ENCODE results near the gene OXNAD1. TPM values are rescaled to one million over a fixed set of nuclear protein-coding genes. Genes with fewer than 3 reads are reported as not detected.
A peak's percentile ranks its signal among the peaks of the same experiment; 100 is the strongest.

OXNAD1 gene
- total RNA-seq, 1 donor from 2014 or later: 28.7 TPM

DNA sequence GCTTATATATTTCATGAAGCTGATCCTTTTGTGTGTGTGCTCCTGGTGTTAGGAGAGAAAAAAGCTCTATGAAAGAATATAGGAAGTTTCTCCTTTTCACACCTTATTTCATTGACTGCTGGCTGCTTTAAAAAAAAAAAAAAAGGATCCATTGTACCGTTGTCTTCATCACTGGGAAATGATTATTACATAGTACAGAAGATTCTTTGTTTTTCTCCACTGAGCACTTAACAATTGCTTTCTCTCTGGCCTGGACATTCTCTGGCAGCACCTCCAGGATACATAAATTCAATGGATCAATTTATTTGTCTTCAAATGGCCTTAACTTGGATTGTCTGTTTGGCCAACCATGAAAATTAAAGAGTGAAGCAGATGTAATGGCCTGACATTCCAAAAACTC is 37.4 kb upstream of the OXNAD1 start:
- Mint-ChIP-seq H3K27me3 (ENCODE audit: insufficient read depth, low read depth) (peaks cover 5% of the 10 kb centered on the region), H3K27ac (no peak overlapping the region), H3K9me3 (no peaks in the 10 kb centered on the region), H3K4me3 (no peak overlapping the region), H3K4me1 (peaks cover 18% of the 10 kb centered on the region), H3K36me3 (no peaks in the 10 kb centered on the region)
- TF ChIP-seq EZH2phosphoT487 (IDR thresholded peaks at IDR 0.05) (no peak), EZH2 (IDR thresholded peaks at IDR 0.05) (no peak)
- TF ChIP-seq, protein P1, sequence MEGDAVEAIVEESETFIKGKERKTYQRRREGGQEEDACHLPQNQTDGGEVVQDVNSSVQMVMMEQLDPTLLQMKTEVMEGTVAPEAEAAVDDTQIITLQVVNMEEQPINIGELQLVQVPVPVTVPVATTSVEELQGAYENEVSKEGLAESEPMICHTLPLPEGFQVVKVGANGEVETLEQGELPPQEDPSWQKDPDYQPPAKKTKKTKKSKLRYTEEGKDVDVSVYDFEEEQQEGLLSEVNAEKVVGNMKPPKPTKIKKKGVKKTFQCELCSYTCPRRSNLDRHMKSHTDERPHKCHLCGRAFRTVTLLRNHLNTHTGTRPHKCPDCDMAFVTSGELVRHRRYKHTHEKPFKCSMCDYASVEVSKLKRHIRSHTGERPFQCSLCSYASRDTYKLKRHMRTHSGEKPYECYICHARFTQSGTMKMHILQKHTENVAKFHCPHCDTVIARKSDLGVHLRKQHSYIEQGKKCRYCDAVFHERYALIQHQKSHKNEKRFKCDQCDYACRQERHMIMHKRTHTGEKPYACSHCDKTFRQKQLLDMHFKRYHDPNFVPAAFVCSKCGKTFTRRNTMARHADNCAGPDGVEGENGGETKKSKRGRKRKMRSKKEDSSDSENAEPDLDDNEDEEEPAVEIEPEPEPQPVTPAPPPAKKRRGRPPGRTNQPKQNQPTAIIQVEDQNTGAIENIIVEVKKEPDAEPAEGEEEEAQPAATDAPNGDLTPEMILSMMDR (IDR thresholded peaks at IDR 0.05): no peak
- no peak overlapping the region for H3K4me3 ChIP-seq
- no peaks in the 10 kb centered on the region for H3K79me2 ChIP-seq (ENCODE audit: low read depth)
- no peak overlapping the region for H3K27ac ChIP-seq
- H3K4me2 ChIP-seq: no peak overlapping the region
- H3K4me1 ChIP-seq: peaks cover 9% of the 10 kb centered on the region
- no peaks in the 10 kb centered on the region for H3K27me3 ChIP-seq
- no peaks in the 10 kb centered on the region for H4K20me1 ChIP-seq (ENCODE audit: low read depth)
- DNase-seq (ENCODE audit: low spot score): no peak
- no peaks in the 10 kb centered on the region for H3F3A ChIP-seq (ENCODE audit: low read depth)
- no peaks in the 10 kb centered on the region for H3K36me3 ChIP-seq
- no peaks in the 10 kb centered on the region for H3K9me3 ChIP-seq (ENCODE audit: low read depth)
- H3K9ac ChIP-seq: no peak overlapping the region
- H2AFZ ChIP-seq (replicated peaks): peak overlapping the region; percentile 17

DNA sequence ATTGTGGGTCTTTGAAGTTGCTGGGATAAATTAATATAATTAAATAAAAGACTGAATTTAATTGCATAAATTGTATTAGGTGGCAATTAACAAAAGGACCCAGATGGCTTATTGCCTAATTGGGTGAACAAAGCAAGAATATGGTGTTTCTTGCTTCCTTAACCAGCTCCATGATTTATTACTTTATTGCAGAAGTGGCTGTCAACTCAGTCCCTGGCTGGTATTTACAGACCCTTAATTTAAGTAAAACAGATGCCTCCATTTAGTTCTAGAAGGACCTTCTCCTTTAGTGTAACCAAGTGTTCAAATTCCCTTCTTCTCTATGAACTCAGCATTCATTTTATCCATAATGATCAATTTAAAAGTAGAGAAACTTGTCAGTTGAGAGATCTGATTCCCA is 35.3 kb upstream of the OXNAD1 start:
- TF ChIP-seq EZH2 (IDR thresholded peaks at IDR 0.05) (no peak), EZH2phosphoT487 (IDR thresholded peaks at IDR 0.05) (no peak)
- TF ChIP-seq, protein P1 (IDR thresholded peaks at IDR 0.05): no peak
- H3K27ac ChIP-seq: no peak overlapping the region
- no peaks in the 10 kb centered on the region for H3K79me2 ChIP-seq (ENCODE audit: low read depth)
- H3K4me1 Mint-ChIP-seq: peaks cover 20% of the 10 kb centered on the region
- H3K9me3 Mint-ChIP-seq: peaks cover 3% of the 10 kb centered on the region
- H2AFZ ChIP-seq (replicated peaks): no peak overlapping the region
- no peak overlapping the region for H3K27ac Mint-ChIP-seq
- no peak overlapping the region for H3K4me3 Mint-ChIP-seq
- no peaks in the 10 kb centered on the region for H3K36me3 Mint-ChIP-seq
- H3K4me2 ChIP-seq: no peak overlapping the region
- H3F3A ChIP-seq (ENCODE audit: low read depth): no peaks in the 10 kb centered on the region
- no peaks in the 10 kb centered on the region for H3K36me3 ChIP-seq
- no peaks in the 10 kb centered on the region for H4K20me1 ChIP-seq (ENCODE audit: low read depth)
- no peak overlapping the region for H3K4me3 ChIP-seq
- no peak for DNase-seq (ENCODE audit: low spot score)
- H3K4me1 ChIP-seq: peaks cover 9% of the 10 kb centered on the region
- no peaks in the 10 kb centered on the region for H3K27me3 ChIP-seq
- H3K27me3 Mint-ChIP-seq (ENCODE audit: insufficient read depth, low read depth): peaks cover 2% of the 10 kb centered on the region
- H3K9ac ChIP-seq: no peak overlapping the region
- no peaks in the 10 kb centered on the region for H3K9me3 ChIP-seq (ENCODE audit: low read depth)

GRCh38 chr3:16231983-16232382 is 33.0 kb upstream of the OXNAD1 start:
- no peak overlapping the region for H3K27ac Mint-ChIP-seq
- peaks cover 9% of the 10 kb centered on the region for H3K4me1 ChIP-seq
- H3F3A ChIP-seq (ENCODE audit: low read depth): no peaks in the 10 kb centered on the region
- H3K4me3 ChIP-seq: no peak overlapping the region
- no peaks in the 10 kb centered on the region for H3K79me2 ChIP-seq (ENCODE audit: low read depth)
- H3K27me3 ChIP-seq: no peaks in the 10 kb centered on the region
- H3K27ac ChIP-seq: no peak overlapping the region
- peaks cover 2% of the 10 kb centered on the region for H3K27me3 Mint-ChIP-seq (ENCODE audit: insufficient read depth, low read depth)
- no peak overlapping the region for H3K4me2 ChIP-seq
- no peak overlapping the region for H2AFZ ChIP-seq (replicated peaks)
- no peak overlapping the region for H3K4me3 Mint-ChIP-seq
- no peaks in the 10 kb centered on the region for H4K20me1 ChIP-seq (ENCODE audit: low read depth)
- no peaks in the 10 kb centered on the region for H3K9me3 ChIP-seq (ENCODE audit: low read depth)
- peaks cover 13% of the 10 kb centered on the region for H3K4me1 Mint-ChIP-seq
- H3K36me3 ChIP-seq: no peaks in the 10 kb centered on the region
- no peaks in the 10 kb centered on the region for H3K36me3 Mint-ChIP-seq
- TF ChIP-seq, protein P1 (IDR thresholded peaks at IDR 0.05): no peak
- H3K9me3 Mint-ChIP-seq: peaks cover 3% of the 10 kb centered on the region
- H3K9ac ChIP-seq: no peak overlapping the region
- no peak for DNase-seq (ENCODE audit: low spot score)

DNA sequence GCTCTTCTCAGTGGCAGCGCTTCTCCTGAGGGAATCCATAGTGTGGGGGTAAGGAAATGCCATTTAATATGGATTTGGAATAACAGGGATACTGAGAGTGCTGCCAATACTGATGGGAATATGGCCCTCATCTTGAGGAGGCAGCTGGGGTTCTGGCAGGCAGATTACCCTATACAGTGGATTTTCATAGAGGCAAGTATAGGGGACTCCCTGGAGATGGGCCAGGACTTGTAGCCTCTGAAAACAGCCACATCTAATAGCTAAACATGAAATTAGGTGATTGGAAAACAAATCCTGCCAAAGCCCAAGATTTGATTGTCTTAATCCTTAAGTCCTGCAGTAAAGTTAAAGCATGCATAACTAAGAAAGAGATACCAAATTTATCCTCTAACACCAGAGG is 31.2 kb upstream of the OXNAD1 start:
- no peak for DNase-seq (ENCODE audit: low spot score)
- H3K4me3 ChIP-seq: no peak overlapping the region
- H3K79me2 ChIP-seq (ENCODE audit: low read depth): no peaks in the 10 kb centered on the region
- H3F3A ChIP-seq (ENCODE audit: low read depth): no peaks in the 10 kb centered on the region
- H2AFZ ChIP-seq (replicated peaks): no peak overlapping the region
- no peak overlapping the region for H3K4me3 Mint-ChIP-seq
- H3K9me3 Mint-ChIP-seq: peaks cover 3% of the 10 kb centered on the region
- no peaks in the 10 kb centered on the region for H3K9me3 ChIP-seq (ENCODE audit: low read depth)
- no peaks in the 10 kb centered on the region for H3K36me3 Mint-ChIP-seq
- no peaks in the 10 kb centered on the region for H4K20me1 ChIP-seq (ENCODE audit: low read depth)
- H3K27ac Mint-ChIP-seq: no peak overlapping the region
- no peak overlapping the region for H3K9ac ChIP-seq
- no peaks in the 10 kb centered on the region for H3K27me3 ChIP-seq
- peaks cover 4% of the 10 kb centered on the region for H3K4me1 Mint-ChIP-seq
- H3K27ac ChIP-seq: no peak overlapping the region
- H3K4me1 ChIP-seq: no peaks in the 10 kb centered on the region
- no peaks in the 10 kb centered on the region for H3K36me3 ChIP-seq
- H3K27me3 Mint-ChIP-seq (ENCODE audit: insufficient read depth, low read depth): no peaks in the 10 kb centered on the region
- H3K4me2 ChIP-seq: no peak overlapping the region
- TF ChIP-seq EZH2phosphoT487 (IDR thresholded peaks at IDR 0.05) (no peak), EZH2 (IDR thresholded peaks at IDR 0.05) (no peak)
- TF ChIP-seq, protein P1 (IDR thresholded peaks at IDR 0.05): no peak
